Kidney epithelial cell (primary cell): ENCODE results near the gene R3HDM2. TPM values are rescaled to one million over a fixed set of nuclear protein-coding genes. Genes with fewer than 3 reads are reported as not detected.

Experiments
- DNase-seq: peaks from one replicate; pipeline ENCODE4 v3.0.0-alpha.2; 2010; ENCODE audit warnings: low read depth
- H3K27me3 ChIP-seq: 2 replicates; pipeline ENCODE4 v1.6.0; 2011; ENCODE audit warnings: low read length; ENCODE audit not compliant: control insufficient read depth, insufficient read depth
- H3K36me3 ChIP-seq: 2 replicates; pipeline ENCODE4 v1.5.1; 2011; ENCODE audit warnings: low read length; ENCODE audit not compliant: control insufficient read depth, insufficient read depth
- H3K4me3 ChIP-seq: 2 replicates; pipeline ENCODE4 v1.5.1; 2011; ENCODE audit warnings: low read depth, mild to moderate bottlenecking, control low read depth, low read length
- CTCF ChIP-seq: IDR thresholded peaks from 2 replicates; pipeline ENCODE4 v1.5.1; 2011; ENCODE audit warnings: mild to moderate bottlenecking, moderate library complexity, low read length, control low read depth, inconsistent platforms; ENCODE audit not compliant: insufficient read depth, poor library complexity, severe bottlenecking
- total RNA-seq: library from RNA; depleted of rRNA; stranded (reverse); fragments of >200 nt; gene quantifications from 2 replicates; pipeline ENCODE4 v1.2.3, GENCODE V29; 2015

Gene R3HDM2
- total RNA-seq, 1 donor from 2014 or later, result 18.5 TPM

GRCh38 chr12:57232156-57232756 lies 198.6 kb downstream of the R3HDM2 start:
- H3K27me3 ChIP-seq, result peaks cover 28% of the 10 kb centered on the region
- no peak overlapping the region for H3K4me3 ChIP-seq
- DNase-seq, result no peak
- TF ChIP-seq CTCF, result no peak
- peaks cover 1% of the 10 kb centered on the region for H3K36me3 ChIP-seq

- no peak for TF ChIP-seq CTCF
- DNase-seq, result no peak
- H3K4me3 ChIP-seq, result no peak overlapping the region
- H3K27me3 ChIP-seq, result peaks cover 28% of the 10 kb centered on the region
- peaks cover 1% of the 10 kb centered on the region for H3K36me3 ChIP-seq
These were observed 199.4 kb downstream of the R3HDM2 start for GRCh38 chr12:57231276-57232021.

- peak overlapping the region; percentile 67 for H3K4me3 ChIP-seq
- H3K36me3 ChIP-seq, result peaks cover 1% of the 10 kb centered on the region
- peaks cover 26% of the 10 kb centered on the region for H3K27me3 ChIP-seq
- no peak for TF ChIP-seq CTCF
- DNase-seq, result no peak
These were observed 200.3 kb downstream of the R3HDM2 start for GRCh38 chr12:57230381-57231155.

GRCh38 chr12:57229634-57230380 lies 201.0 kb downstream of the R3HDM2 start, which contains the start of gene SHMT2:
Gene SHMT2, plus strand, starts transcription at chr12:57229711. Its CDS starts 68 bp downstream, at chr12:57229779.
- Histone ChIP-seq H3K36me3 (peaks cover 1% of the 10 kb centered on the region), H3K4me3 (peak within 1 kb of the TSS; percentile 67), H3K27me3 (peaks cover 28% of the 10 kb centered on the region)
- DNase-seq, result peak; percentile 89
- no peak for TF ChIP-seq CTCF

- Histone ChIP-seq H3K36me3 (peaks cover 1% of the 10 kb centered on the region), H3K4me3 (peak overlapping the region; percentile 67), H3K27me3 (peaks cover 34% of the 10 kb centered on the region)
- no peak for TF ChIP-seq CTCF
- no peak for DNase-seq
These were observed 201.7 kb downstream of the R3HDM2 start for GRCh38 chr12:57229046-57229633.
